Neural progenitor cell (in vitro differentiated cells): ENCODE results near the gene KLF2. TPM values are rescaled to one million over a fixed set of nuclear protein-coding genes. Genes with fewer than 3 reads are reported as not detected.

Source experiments
- DNase-seq: peaks from one replicate; pipeline ENCODE4 v3.0.0-alpha.2; 2016; ENCODE audit warnings: low spot score
- H2AFZ ChIP-seq: fragments of 200-600 bp; sonication (generic); replicated peaks from 2 replicates; pipeline ENCODE4 v1.6.1; 2016; ENCODE audit warnings: antibody characterized with exemption
- H3F3A ChIP-seq: fragments of 200-600 bp; sonication (generic); 2 replicates; pipeline ENCODE4 v1.6.1; 2016; ENCODE audit warnings: antibody characterized with exemption, low read depth
- H3K27ac ChIP-seq: fragments of 200-600 bp; sonication (generic); 2 replicates; pipeline ENCODE4 v1.5.1; 2016; ENCODE audit warnings: mild to moderate bottlenecking
- H3K27me3 ChIP-seq: fragments of 200-600 bp; sonication (generic); 2 replicates; pipeline ENCODE4 v1.6.1; 2016; ENCODE audit warnings: mild to moderate bottlenecking, moderate library complexity
- H3K36me3 ChIP-seq: fragments of 200-600 bp; sonication (generic); 2 replicates; pipeline ENCODE4 v1.5.1; 2016
- H3K4me1 ChIP-seq: fragments of 200-600 bp; sonication (generic); 2 replicates; pipeline ENCODE4 v1.6.1; 2016; ENCODE audit warnings: mixed run types
- H3K4me2 ChIP-seq: fragments of 200-600 bp; sonication (generic); 2 replicates; pipeline ENCODE4 v1.6.1; 2016
- H3K4me3 ChIP-seq: fragments of 200-600 bp; sonication (generic); 2 replicates; pipeline ENCODE4 v1.5.1; 2016
- H3K79me2 ChIP-seq: fragments of 200-600 bp; sonication (generic); 2 replicates; pipeline ENCODE4 v1.6.1; 2016; ENCODE audit warnings: low read depth
- H3K9ac ChIP-seq: fragments of 200-600 bp; sonication (generic); 2 replicates; pipeline ENCODE4 v1.6.1; 2016
- H3K9me3 ChIP-seq: fragments of 200-600 bp; sonication (generic); 2 replicates; pipeline ENCODE4 v1.5.1; 2016; ENCODE audit warnings: low read depth
- H4K20me1 ChIP-seq: fragments of 200-600 bp; sonication (generic); 2 replicates; pipeline ENCODE4 v1.6.1; 2016; ENCODE audit warnings: low read depth
- H3K27ac Mint-ChIP-seq: 3 replicates; pipeline ENCODE4 v1.8.0; 2021; ENCODE audit warnings: mixed read lengths
- H3K27me3 Mint-ChIP-seq: 2 replicates; pipeline ENCODE4 v1.8.0; 2022; ENCODE audit warnings: low read depth, mild to moderate bottlenecking, inconsistent platforms, moderate library complexity, mixed read lengths; ENCODE audit not compliant: insufficient read depth
- H3K36me3 Mint-ChIP-seq: 3 replicates; pipeline ENCODE4 v1.8.0; 2021; ENCODE audit warnings: mixed read lengths
- H3K4me1 Mint-ChIP-seq: 3 replicates; pipeline ENCODE4 v1.8.0; 2021; ENCODE audit warnings: mixed read lengths
- H3K4me3 Mint-ChIP-seq: 3 replicates; pipeline ENCODE4 v1.8.0; 2021; ENCODE audit warnings: mild to moderate bottlenecking, moderate library complexity, mixed read lengths
- H3K9me3 Mint-ChIP-seq: 3 replicates; pipeline ENCODE4 v1.8.0; 2020; ENCODE audit warnings: mixed read lengths
- CTCF ChIP-seq: fragments of 200-600 bp; sonication (generic); IDR thresholded peaks from 2 replicates; pipeline ENCODE4 v1.5.1; 2017; ENCODE audit warnings: antibody characterized with exemption, mild to moderate bottlenecking
- EZH2 ChIP-seq: fragments of 200-600 bp; sonication (generic); IDR thresholded peaks from 2 replicates; pipeline ENCODE4 v1.6.1; 2017; ENCODE audit warnings: antibody characterized with exemption, mild to moderate bottlenecking, moderate library complexity
- EZH2phosphoT487 ChIP-seq: fragments of 200-600 bp; sonication (generic); IDR thresholded peaks from 2 replicates; pipeline ENCODE4 v1.6.1; 2017; ENCODE audit warnings: antibody characterized with exemption
- total RNA-seq: library from RNA; depleted of rRNA; stranded (reverse); fragments of >200 nt; gene quantifications from 2 replicates; pipeline ENCODE4 v1.2.3, GENCODE V29; 2015; ENCODE audit warnings: low replicate concordance

The KLF2 gene
- total RNA-seq, 1 donor from 2014 or later = not detected

GRCh38 chr19:16288544-16288943 lies 36.1 kb upstream of the KLF2 start:
- Histone ChIP-seq H3K27me3 (no peaks in the 10 kb centered on the region), H3K4me3 (no peak overlapping the region), H3F3A (no peaks in the 10 kb centered on the region), H3K4me2 (no peak overlapping the region), H3K79me2 (no peaks in the 10 kb centered on the region), H3K4me1 (peaks cover 8% of the 10 kb centered on the region), H3K36me3 (no peaks in the 10 kb centered on the region), H2AFZ (no peak overlapping the region), H3K9ac (no peak overlapping the region), H4K20me1 (no peaks in the 10 kb centered on the region), H3K27ac (no peak overlapping the region), H3K9me3 (no peaks in the 10 kb centered on the region)
- no peaks in the 10 kb centered on the region for H3K9me3 Mint-ChIP-seq
- H3K4me1 Mint-ChIP-seq = peaks cover 21% of the 10 kb centered on the region
- H3K27me3 Mint-ChIP-seq = peaks cover 14% of the 10 kb centered on the region
- no peak overlapping the region for H3K27ac Mint-ChIP-seq
- DNase-seq = no peak
- no peaks in the 10 kb centered on the region for H3K36me3 Mint-ChIP-seq
- no peak for TF ChIP-seq CTCF
- TF ChIP-seq EZH2 = no peak
- no peak for TF ChIP-seq EZH2phosphoT487
- H3K4me3 Mint-ChIP-seq = peak overlapping the region; percentile 43

- H3K27ac Mint-ChIP-seq = no peak overlapping the region
Observed at GRCh38 chr19:16289594-16289993, 35.0 kb upstream of the KLF2 start.

GRCh38 chr19:16290692-16291091 lies 33.9 kb upstream of the KLF2 start:
- Mint-ChIP-seq H3K27ac (no peak overlapping the region), H3K4me1 (peaks cover 16% of the 10 kb centered on the region), H3K9me3 (no peaks in the 10 kb centered on the region), H3K27me3 (peaks cover 16% of the 10 kb centered on the region), H3K4me3 (no peak overlapping the region), H3K36me3 (no peaks in the 10 kb centered on the region)
- H3K27ac ChIP-seq = no peak overlapping the region
- H3K9ac ChIP-seq = no peak overlapping the region
- H3K4me3 ChIP-seq = no peak overlapping the region
- no peak overlapping the region for H2AFZ ChIP-seq
- H3K36me3 ChIP-seq = no peaks in the 10 kb centered on the region
- H3K4me2 ChIP-seq = no peak overlapping the region
- TF ChIP-seq EZH2 (no peak), CTCF (no peak), EZH2phosphoT487 (no peak)
- H3F3A ChIP-seq = no peaks in the 10 kb centered on the region
- H3K9me3 ChIP-seq = no peaks in the 10 kb centered on the region
- H4K20me1 ChIP-seq = no peaks in the 10 kb centered on the region
- H3K27me3 ChIP-seq = no peaks in the 10 kb centered on the region
- no peaks in the 10 kb centered on the region for H3K79me2 ChIP-seq
- H3K4me1 ChIP-seq = peaks cover 8% of the 10 kb centered on the region
- DNase-seq = no peak

More at GRCh38 chr19:16289594-16289993, 35.0 kb upstream of the KLF2 start:
- Histone ChIP-seq H3K4me2 (no peak overlapping the region), H3K9me3 (no peaks in the 10 kb centered on the region), H3K27me3 (no peaks in the 10 kb centered on the region), H3K4me1 (peaks cover 8% of the 10 kb centered on the region), H3K36me3 (no peaks in the 10 kb centered on the region), H3K79me2 (no peaks in the 10 kb centered on the region), H3K27ac (no peak overlapping the region), H3K4me3 (no peak overlapping the region), H3K9ac (no peak overlapping the region), H3F3A (no peaks in the 10 kb centered on the region), H2AFZ (no peak overlapping the region), H4K20me1 (no peaks in the 10 kb centered on the region)
- Mint-ChIP-seq H3K4me3 (peak overlapping the region; percentile 10), H3K4me1 (peaks cover 18% of the 10 kb centered on the region), H3K27me3 (peaks cover 14% of the 10 kb centered on the region), H3K9me3 (no peaks in the 10 kb centered on the region), H3K36me3 (no peaks in the 10 kb centered on the region)
- TF ChIP-seq CTCF (no peak), EZH2 (no peak), EZH2phosphoT487 (no peak)
- DNase-seq = no peak
